ENCODE data around the gene QKI.

QKI gene

DNA sequence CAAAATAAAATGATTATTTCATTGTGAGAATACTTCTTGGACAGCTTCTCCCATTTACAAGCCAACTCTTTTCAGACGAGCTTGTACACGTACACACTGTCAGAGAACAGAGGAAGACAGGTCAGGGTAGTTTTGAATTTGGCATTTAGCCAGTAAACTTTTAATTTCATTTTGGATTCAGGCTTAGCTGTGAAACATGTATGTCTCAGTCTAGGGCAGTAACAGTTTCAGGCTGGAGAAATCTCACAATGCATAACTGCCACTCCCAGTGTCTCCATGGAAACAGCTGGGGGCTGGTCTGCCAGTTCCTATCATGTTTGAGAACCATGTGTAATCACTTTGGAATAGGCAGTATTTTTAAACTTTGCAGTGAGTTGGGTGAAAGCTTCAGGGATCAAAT lies 22.0 kb upstream of the QKI start:
- DNase-seq = no peak

DNA sequence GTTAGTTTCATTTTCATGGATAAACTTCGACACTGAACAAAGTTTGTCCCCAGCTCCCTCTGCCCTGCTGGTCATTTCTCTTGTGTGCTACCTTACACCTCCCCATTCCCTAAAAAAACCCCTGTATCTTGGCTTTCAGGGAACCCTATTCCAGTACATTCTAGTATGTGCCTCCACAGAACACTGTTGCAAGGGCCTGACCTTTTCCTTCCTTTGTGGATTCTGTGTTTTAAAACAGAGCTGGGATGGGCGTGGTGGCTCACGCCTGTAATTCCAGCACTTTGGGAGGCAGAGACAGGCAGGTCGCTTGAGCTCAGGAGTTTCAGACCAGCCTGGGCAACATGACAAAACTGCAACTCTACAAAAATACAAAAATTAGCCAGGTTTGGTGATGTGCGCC lies 20.6 kb upstream of the QKI start:
- no peak for DNase-seq

DNA sequence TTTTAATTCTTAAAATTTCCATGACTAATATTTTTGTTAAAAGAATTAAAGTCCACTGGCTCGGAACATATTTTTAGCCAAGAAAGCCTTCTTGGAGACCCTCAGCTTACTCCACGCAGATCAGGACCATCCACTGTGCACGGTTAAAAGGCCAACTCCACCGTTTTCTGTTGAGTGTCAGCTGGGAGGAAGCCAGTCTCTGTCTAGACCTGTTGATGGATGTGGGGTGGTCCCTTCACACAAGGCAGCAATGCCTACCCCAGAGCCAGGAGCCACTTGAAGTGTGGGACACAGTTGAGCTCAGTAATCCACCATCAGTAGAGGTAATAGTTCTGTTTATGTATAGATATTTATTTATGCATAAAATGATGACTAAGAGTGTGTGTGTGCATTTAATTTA lies 19.9 kb upstream of the QKI start:
- no peak for DNase-seq

DNA sequence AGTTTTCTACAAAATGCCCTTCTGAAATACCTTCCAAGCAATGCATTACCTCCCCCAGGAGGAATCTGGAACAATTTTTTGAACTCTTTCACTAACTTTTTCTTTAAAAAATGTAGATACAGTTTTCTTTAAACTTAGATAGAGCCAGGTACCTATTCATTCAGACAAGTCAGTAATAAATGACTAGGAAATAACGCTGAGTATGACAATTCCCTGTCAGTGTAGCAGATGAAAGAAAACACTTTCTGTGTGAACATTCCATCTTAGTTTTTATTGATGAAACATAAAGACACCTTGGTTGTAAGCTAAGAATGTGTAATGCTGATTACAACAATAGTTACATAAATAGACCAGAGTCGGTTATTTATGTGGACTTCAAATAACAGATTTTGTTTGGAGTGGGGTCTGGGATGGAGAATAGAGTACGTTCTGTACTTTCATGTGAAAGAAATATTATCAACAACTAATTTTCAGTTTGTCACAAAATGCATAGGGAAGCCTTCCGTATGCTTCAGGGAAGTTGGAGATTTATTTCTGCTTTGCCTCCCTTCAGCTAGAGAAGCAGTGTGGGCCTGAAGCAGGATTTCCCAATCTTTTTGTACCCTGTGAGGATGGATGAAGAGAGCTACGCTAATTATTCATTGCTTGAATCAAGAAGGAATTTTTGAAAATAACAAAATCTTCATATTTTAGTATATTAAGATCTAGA lies 19.2 kb upstream of the QKI start:
- no peak for DNase-seq

DNA sequence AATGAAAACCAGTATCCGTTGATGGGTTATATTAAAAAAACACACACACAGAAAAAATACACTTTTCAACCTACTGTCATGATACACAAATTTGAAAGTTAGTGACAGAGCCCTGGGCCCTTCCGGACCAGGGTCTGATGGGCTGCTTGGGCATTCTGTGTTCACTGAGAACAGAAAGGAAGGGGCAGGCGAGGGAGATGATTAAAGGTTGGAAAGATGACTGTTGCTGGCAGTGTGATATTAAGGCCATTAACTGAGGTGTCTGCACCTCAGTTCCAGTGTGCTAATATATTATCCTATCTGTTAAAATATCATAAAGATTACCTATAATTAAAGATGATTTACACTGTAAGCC lies 18.7 kb upstream of the QKI start:
- no peak for DNase-seq

DNA sequence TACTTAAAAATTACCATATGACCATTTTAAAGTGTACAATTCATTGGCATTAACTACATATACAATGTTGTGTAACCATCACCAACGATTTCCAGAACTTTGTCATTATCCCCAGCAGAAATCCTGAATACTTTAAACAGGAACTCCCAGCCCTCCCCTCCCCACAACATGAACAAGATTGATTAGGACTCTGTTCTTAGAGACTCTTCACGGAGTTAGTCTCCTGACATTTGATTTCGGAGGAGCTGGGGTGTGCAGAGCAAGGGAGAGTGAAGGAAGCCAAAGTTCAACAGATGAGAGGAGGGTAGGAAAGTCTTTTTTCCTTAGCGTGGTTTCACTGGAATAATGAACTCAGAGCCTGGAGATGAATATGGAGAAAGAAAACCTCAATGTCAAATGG lies 17.2 kb upstream of the QKI start:
- no peak for DNase-seq

DNA sequence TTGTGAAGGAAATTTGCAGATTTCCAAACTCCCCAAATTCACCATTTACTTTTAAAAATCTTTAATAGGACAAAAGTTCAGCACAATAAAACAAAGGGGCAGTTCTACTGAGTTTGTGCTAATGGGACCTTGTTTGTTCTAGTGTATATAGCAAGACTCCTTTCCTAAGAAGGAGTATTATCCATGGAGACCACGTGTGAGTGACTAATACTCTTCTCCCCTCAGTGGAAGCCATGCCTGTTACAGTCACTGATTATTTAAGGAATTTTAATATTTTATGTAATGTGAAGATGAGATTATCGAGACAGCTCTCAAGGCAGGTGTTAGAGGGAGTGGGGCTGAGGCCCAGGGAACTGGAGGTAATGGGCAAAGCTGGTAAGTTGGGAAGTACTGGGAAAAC lies 16.4 kb upstream of the QKI start:
- no peak for DNase-seq

DNA sequence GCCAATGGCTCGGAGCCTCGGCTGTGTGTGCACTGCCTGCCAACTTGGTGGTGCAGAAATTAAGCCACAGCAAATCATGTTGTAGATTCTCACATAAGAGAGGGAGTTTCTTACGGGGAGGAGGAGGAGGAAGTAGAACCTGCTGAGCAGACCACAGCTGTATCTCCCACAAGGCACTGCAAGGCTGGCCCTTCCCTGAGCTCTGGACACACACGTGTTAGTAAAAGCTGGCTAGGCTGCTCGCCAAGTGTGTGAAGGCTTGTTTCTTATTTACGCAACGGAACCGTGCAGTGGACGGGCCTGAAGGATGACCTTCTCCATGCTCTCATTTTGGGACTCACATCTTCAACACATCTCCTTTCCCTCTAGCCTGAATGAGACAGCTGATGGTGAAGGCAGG lies 15.7 kb upstream of the QKI start:
- DNase-seq = no peak

DNA sequence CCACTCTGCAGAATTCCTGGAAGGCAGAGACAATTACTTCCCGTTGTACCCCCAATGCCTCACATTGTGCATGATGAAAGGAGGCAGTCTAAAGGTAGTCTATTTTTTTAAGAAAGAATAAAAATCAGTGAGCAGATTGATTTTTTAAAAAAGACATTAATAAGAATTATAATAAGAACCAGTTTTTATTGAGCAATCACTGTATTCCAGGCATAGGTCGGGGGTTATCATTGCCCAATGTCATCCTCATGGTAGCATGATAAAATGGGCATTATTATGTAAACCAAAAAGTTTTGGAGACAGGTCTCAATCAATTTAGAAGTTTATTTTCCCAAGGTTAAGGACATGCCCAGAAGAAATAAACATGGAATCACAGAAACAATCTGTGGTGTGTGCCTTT lies 14.0 kb upstream of the QKI start:
- no peak for DNase-seq

DNA sequence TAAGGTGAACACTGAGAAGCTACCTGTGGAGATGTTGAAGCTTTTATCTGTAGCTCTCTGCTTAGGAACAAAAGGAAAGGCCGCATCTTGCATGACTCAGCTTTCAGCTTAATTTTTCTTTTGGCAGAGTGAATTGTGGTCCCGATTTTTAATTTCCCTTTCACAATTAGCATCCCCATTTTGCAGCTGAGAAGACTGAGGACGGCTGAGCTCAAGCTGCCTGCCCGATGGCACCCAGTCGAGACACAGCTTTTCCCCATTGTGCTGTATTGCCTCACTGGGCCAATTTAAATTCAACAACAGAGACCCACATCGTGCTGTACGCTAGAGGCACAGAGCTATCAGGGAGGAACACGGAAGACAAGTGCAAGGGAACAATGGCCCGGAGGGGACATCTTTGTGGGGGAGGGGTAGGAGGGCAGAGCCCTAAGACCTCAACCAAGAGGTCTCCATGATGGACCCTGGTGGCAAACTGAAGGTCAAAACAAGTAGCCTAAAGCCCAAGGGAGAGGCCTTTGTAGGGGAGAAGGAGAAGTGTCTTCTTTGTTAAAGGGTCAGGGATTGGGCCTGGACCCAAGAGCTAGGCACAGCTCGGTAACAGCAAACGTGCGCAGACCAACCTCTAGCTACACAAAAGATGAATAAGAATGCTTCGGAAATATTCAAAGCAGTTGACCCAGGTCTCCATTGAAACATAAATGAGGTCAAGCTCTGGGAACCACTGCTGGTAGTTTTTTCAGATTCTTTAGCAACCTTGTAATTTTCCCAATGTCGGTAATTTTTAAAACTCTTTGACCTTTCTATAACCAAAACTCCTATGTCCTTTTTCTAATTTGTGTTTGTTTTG lies 13.3 kb upstream of the QKI start:
- no peak for DNase-seq

DNA sequence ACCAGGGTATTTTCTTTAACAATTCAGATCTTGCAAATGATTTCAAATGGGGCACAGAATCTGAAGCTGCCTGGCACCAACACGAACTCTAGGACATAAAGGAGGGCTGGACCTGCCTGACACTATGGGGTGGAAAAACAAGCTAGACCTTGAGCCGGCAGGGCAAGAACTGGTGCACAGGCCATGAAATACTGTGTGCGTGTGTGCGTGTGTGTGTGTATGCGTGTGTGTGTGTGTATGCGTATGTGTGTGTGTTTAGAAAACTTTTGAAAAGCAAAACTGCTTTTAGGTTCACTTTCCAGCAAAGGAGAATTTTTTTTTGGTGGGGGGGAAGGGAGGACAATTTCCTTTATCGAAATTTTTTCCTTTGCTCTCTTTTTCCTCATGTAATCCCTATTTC lies 11.9 kb upstream of the QKI start:
- DNase-seq = no peak

DNA sequence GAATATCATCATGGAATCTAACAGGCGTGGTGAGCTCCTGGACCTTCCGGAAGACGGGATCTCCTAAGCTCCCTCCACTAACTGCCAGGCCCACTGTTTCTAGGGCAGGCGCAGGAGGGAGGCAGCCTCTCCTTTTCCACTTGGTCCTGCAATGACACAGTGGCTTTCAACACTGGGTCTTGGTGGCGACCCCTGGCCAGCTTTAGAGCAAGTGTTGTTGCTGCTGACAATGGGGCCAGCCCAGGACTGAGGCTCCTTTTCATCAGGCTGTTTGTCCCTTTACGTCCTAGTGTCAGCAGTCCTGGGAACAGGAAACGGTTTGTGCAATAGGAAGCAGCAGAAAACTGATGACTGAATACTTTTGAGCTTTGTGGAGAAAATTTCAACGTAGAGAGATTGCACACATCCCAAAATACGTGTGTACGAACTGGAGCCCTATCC lies 9.7 kb upstream of the QKI start:
- no peak for DNase-seq

DNA sequence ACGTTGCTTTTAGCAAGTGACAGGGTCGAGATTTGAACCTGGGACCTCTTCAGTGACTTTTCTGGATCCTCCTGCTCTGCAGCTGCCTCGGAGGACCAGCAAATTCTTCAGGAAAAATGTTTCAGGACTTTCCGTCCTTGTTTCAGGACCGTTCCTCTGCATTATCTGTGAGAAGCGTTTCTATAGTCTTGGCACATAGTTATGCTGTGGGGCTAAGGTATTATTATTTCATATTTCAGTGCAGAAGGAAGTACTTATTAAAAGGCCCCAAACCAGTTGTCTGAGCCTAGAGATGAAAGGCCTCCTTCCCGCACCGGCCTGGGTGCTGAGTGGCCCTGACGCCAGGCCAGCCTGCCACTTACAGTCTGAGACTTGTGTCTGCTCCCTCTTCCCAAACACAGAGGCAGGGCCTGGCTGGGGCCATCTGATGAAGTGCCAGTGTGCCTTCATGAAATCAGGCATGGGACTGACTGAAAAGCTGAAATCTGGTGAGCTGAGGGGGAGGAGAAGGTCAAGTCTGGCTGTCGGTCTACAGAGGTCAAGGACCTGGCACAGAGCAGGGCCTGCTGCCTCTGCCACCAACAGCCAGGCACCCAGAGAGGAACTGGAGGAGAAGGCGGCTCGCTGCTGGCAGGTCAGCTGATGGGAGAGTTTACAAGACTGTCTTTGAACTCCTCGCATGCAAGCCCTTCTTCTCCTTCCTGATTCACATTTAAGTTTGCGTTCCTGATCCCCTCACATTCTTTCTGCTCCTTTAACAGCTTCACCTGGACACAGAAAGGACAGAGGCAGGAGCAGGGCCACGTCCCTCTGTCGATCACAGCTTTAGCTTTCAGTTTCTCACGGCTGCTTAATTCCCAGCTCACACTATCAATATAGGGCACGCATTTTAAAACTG lies 8.9 kb upstream of the QKI start:
- DNase-seq = peak; percentile 31 to 43

DNA sequence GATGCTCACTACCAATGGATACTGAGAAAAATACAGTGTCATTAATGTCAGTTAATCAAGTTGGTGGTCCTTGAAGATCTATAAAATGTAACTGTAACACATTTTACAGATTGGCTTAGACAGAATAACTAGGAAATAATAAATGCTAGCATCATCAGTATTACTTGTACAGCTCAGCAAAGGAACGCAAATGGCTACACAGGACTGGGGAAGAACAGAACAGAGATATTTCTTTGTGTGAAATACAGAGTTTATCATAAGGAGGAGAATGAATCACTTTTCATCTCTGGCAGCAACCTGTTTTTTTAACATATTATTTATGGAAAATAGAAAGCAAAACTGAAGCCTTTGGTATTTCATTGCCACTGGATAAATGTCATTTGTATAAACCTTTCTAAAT lies 8.2 kb upstream of the QKI start:
- DNase-seq = no peak

DNA sequence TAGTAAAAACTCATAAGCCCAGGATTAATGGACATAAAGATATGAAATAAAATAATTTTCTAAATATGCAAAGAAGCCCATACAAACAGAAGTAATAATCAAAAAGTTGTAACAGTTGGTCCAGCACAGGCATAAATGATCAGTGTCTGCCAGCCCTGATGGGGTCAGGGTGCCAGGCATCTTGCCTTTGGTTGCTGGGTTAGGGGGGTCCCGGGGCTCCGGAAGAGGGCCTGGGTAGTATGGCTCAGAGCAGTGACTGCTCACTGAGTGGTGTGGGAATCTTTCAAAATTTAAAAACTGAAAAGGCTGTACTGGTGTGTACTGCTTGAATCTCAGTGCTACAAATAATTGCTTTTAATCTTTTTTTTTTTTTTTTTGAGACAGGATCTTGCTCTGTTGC lies 7.7 kb upstream of the QKI start:
- DNase-seq = no peak

DNA sequence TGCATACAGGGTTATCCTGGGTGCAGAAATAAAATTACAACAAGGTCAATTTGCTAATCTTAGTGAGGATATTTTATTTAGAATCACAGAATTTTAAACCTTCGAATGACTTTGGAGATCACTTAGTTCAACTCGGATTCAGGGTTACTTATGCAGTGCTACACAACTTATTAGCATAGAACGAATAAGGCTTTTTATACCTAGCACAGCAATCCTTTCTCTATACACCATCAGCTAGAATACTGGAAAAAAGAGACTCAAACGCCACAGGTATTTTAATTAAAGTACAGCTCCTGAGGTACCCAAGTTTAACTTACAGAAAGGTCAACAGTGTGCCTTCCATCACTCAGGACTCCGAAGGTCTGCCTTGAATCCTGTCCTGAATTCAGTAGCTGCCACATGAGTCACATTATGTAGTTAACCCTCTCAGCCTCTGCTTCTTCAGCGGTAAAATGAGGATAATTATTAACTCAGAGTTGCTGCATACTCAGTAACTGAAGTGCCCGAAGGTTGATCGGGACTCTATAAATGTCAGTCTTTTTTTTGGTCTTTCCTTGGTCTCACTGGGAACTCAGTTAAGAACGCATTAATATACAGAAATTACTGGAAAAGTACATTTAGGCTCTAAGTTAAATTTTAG lies 6.0 kb upstream of the QKI start:
- no peak for DNase-seq

DNA sequence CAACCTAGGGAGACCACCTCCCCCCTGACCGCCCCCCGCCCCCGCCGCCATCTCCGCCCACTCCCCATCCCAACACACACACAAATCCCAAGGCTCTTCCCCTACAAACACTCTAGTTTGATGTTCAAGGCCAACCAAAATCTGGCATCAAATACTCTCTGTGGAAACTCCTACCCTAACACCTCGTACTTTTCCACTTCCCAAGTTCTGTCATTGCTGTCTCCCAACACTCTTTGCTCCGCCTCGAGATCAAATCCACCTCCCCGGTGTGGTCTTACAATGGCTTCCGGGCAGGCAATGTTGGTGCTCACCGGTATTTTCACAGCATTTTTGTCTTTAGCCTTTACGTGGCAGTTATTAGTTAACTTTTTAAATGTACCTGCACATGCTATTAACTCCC lies 4.8 kb upstream of the QKI start:
- DNase-seq = no peak

DNA sequence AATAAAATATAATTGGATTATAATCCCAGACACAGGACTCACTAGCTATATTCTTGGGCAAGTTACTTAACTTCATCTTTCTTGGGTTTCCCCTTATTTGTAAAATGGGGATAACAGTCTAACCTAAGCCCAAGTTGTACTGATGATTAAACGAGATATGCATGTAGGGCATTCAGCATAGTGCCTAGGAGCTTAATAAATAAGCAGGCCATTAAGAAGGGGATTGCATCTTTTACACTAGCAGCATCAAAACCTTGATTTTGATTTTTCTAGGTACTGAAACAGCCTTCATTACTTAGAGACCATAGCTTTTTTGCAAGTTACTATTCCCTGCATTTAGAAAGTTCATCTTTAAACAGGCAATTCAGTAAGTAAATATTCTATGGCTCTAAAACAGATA lies 2.2 kb upstream of the QKI start:
- DNase-seq = no peak

DNA sequence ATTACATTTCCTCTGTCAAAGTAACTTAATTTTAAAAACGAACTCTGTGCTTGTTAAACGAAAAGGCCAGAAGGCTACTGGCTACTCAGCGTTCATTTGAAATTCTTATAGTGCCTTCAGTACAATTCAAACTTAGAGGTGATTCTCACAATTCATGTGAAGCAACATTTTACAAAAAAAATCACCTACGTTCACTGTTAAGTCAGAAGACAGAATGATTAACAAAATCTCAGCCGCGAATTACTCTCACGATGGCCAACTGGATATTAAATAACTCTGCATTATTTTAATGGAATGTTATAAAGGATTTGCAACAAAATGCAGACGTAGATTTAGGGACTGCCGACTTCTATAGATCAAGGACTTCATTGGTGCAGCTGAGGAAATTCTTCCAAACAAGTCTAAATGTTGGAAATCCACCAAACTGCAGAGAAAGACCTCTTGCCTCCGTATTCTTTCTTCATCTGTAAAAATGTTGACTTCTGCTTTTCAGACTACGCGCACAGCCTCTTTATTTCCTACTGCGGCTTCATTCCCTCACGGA lies 1.6 kb upstream of the QKI start:
- DNase-seq = no peak

DNA sequence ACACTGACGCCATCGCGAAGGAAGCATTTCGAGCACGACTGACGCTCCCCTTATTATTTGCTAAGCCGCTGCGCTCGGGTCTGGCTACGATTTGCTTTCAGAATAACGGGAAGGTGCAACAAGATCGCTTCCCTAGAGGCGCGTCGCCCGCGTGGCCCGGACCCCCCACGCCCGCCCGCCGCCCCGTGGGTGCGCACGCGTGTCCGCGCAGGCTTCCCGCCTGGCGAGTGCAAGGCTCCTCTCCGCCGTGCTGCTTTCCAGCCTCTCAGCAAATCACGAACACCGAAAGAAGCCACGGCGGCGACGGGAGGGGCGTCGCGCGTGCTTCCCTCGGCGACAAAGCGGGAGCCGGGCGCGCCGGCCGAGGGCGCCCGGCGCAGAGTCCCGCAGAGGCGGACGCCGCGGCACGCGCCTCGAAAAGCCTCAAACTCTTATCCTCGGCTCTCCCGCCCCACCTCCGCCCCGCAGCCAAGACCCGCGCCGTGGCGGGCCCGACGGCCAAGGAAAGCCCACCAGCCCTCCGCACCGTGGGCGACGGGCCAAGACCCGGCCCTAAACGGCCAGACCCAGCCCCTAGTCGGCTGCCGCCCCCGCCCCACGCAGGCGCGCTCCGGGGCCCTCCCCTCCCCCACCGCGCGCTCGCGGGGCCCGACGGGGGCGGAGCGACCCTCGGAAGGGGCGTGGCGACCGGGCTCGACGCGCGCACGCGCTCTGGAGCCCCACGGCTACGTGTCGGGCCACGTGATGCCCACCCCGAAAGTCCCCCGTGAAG lies 987 bp upstream of the QKI start:
- peak; percentile 90 to 93 for DNase-seq

DNA sequence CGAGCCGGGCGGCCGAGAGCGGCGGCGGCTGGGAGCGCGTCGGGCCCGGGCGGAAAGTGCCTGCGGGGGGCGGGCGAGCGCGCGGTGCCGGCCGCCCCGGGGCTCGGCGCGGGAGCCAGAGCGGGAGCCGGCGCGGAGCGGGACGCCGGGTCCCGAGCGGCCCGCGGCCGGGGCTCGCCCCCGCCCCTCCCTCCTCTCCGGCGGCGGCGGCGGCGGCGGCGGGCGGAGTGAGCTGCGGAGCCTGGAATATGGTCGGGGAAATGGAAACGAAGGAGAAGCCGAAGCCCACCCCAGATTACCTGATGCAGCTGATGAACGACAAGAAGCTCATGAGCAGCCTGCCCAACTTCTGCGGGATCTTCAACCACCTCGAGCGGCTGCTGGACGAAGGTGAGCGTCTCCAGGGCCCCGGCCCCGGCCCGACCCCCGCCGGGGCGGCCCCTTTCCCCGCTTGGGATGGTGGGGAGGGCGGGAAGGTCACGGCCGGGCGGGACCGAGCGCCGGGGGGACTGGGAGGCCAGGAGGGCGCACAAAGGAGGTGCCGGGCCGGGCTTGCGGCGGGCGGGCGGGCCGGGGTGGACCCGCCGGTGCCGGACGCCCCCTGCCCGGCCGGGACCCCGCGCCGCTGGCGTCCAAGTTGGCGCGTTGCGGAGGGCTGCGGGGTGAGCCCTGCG lies 565 bp downstream of the QKI start:
- peak; percentile 50 to 62 for DNase-seq

Data from activated T-cell treated with anti-CD3 and anti-CD28 coated beads, Interleukin-2, amount 50 U/mL, for 48 hours (primary cell).